ACHN (cell line): Measurements from ENCODE around the gene VRK3.
"Not testable (repeated sequence)": the region's sequence is repeated elsewhere in the genome, so short reads cannot be mapped to it uniquely, and the experiment has no call there.

Experiments used
- DNase-seq: peaks from one replicate; pipeline ENCODE4 v3.0.0-alpha.2; 2015
- in situ Hi-C: cut with HindIII; loops from 2 replicates; pipeline ENCODE4 v1.10.0; 2017; ENCODE audit warnings: low sequenced_read_pairs, low pct_ligation_motif_present, low pct_unique_long_range_greater_than_20kb

Gene VRK3

DNA sequence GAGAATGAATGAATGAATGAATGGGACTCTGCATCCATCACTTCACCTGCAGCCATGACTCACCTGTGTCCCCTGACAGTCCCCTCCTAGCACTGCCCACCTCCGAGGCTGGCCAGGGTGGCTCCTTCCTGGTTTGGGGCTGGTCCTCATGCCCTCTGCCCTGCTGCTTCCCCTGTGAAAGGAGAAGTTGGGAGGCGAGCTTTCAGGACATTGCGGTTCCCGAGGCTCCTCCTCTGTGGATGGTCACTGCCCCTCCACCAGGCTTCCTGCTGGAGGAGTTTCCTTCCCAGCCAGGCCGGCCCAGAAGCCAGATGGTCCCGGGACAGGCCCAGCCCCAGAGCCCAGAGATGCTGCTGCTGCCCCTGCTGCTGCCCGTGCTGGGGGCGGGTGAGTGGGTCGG lies 55.8 kb downstream of the VRK3 start:
- DNase-seq, in situ Hi-C loops: not testable (repeated sequence)

DNA sequence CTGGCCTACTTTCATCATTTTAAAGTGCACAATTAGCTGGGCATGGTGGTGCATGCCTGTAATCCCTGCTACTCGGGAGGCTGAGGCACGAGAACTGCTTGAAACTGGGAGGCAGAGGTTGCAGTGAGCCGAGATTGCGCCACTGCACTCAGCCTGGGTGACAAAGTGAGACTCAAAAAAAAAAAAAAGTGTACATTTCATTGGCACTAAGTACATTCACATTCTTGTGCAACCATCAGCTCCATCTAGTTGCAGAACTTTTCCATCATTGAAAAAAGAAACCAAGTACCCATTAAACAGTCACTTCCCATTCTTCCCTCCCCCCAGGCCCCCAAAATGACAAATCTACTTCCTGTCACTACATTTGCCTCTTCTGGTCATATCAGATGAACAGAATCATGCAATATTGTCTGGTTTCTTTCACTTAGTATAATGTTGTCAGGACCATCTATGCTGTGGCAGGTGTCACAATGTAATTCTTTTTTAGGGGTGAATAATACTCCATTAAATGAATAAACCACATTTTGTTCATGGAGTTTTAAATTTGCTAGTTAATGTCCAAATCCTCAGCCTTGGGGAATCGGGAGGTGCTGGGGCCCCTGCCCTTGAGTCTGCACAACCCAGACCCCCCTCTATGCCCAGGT lies 56.8 kb downstream of the VRK3 start:
- DNase-seq, result no peak
- in situ Hi-C loops, result no loop called here

DNA sequence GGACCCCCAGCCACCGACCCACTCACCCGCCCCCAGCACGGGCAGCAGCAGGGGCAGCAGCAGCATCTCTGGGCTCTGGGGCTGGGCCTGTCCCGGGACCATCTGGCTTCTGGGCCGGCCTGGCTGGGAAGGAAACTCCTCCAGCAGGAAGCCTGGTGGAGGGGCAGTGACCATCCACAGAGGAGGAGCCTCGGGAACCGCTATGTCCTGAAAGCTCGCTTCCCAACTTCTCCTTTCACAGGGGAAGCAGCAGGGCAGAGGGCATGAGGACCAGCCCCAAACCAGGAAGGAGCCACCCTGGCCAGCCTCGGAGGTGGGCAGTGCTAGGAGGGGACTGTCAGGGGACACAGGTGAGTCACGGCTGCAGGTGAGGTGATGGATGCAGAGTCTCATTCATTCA lies 64.2 kb downstream of the VRK3 start, which contains the start of gene SIGLEC11:
TSS of gene SIGLEC11 (minus strand) at position 193 of the 400 bp plus-strand sequence. CDS start at position 102, 91 bp downstream.
- in situ Hi-C loops, DNase-seq: not testable (repeated sequence)

DNA sequence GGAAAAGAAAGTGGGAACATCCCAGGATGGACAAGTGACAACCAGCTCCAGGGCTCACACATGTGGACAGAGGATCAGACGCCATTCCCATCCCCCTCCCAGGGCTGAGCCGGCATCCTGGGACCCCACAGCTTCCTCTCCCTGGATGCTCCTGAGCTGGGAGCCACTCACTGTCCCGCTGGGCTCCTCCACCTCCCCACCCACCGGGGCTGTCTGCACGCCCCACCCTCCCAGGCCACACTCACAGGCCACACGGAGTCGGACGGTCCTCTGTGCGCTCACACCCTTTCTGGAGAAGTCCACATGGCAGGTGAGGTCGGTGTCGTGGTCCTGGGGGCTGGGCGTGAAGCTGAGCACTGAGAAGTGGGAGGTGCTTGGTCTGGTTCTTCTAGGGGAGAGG lies 65.3 kb downstream of the VRK3 start:
- in situ Hi-C loops, result not testable (repeated sequence)

DNA sequence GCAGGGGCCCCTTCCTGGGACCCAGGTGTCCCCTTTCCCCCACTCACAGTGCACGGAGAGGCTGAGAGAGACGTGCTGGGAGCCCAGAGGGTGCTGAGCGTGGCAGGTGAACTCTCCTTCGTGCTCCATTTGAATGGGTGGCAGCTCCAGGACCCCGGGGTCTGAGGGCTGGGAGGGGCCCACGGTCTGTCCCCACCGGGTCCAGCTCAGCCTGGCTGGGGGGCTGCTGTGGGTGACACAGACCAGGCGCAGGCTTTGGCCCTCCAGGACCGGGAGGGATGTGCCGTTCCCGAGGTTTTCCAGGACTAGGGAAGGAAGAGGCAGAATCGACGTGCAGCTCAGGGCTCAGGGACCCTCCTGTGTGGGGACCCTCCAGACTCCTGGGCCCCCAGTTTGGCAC lies 66.6 kb downstream of the VRK3 start:
- DNase-seq, in situ Hi-C loops: not testable (repeated sequence)

More for the DNA sequence above, 65.3 kb downstream of the VRK3 start:
- DNase-seq, result not testable (repeated sequence)

DNA sequence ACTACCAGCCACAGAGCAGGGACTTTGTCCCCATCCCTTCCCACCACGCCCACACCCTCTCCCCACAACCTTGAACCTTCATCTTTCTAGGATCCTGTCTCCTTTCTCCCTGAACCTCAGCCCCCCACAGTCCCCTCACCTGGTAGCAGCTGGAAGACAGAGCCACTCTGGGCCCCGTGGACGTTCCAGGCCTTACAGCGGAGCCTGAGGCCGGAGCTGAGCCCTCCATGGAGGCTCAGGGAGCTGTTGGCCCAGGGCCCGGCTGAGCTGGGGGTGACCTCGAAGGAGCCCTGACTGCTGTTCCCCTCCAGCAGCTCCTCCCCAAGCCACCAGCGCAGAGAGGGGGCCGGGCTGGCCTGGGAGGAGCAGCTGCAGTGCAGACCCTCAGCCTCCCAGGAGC lies 67.0 kb downstream of the VRK3 start:
- DNase-seq, in situ Hi-C loops: not testable (repeated sequence)

DNA sequence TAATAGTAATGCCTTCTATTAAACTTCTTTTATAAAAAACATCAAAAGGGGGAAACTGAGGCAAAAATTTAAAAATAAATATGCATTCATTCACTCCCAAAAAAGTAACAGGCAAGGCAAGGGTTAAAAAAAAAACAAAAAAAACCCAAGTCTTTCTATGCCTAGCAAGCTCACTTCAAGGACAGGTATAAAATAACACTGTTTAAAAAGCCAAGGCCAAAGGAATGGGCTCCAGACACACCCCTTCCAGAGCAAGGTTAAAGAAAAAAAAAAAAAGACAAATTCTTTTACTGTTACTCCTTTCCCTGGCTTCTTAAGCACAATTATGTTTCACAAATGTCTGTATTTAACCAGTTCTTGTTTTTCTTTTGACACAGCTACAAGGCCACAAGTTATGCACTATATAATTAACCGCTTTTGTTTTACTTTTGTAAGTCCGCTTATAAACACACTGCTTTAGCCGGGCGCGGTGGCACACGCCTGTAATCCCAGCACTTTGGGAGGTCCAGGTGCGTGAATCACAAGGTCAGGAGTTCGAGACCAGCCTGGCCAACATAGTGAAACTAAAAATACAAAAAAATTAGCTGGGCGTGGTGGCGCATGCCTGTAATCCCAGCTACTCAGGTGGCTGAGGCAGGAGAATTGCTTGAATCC lies 67.8 kb downstream of the VRK3 start:
- in situ Hi-C loops, result no loop called here
- DNase-seq, result no peak

DNA sequence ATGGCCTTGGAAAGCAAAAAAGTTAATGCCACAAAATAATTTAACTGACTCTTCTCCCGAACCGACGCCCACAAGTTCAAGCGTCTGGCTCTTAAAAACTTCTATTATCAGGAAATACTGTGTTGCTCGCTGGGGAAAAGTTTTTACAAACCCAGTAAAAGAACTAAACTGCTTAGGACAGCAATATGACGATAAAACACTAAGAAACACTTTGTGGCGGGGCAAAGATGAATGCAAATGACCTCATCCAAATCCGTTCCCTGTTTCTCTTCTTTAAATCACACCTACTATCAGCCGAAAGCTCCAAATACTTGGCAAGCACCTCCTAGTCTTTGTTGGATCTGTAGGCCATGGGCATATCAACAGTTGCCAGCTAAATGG lies 69.1 kb downstream of the VRK3 start:
- no peak for DNase-seq
- in situ Hi-C loops, result no loop called here

DNA sequence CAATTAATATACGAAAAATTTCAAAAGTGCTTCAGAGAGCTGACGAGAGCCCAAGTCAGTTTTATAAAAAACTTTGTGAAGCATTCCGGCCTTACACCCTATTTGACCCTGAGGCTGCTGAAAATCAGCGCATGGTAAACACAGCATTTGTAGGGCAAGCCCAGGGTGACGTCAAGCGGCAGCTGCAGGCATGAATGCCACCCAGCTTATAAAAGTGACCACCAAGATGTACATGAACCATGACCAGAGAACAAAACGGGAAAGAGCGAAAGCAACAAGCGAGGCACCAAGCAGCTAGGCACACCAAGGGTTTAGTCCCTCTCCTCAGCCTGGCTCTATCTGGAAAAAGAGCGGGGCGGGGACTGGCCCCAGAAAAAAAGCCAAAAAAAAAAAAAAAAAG lies 70.2 kb downstream of the VRK3 start:
- in situ Hi-C loops, result no loop called here
- DNase-seq, result no peak

DNA sequence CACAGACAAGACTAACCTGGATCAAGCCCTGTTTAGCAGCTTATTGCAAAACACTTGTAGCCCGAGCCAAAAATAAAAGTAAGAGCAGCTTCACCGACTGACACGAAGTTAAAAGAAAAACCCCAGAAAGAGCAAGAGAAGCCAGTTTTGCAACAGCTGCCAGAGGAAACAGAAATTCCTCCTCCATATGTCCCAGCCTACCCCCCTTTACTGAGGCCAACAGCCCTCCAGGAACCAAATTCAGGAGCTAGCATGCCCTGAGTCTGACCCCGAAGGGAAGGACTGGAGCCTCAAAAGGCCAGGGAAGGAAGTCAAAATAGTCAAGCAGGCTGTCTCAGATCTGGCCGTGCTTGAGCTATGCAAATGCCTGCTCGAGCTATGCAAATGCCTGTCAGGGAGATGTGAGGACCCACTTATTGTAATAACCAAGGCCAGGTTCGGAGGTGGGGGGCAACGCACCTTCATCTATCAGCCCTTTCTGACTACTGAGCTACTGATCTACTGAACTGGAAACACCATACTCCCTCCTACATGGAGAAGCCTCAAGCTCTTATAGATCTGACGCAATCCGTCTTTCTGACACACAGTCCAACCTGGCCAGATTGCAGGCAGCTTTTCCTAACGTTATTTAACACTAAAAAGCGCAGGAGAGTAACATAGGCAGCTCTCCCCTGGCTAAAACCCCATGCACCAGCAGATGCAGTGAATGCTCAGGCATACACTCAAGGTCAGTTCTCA lies 70.9 kb downstream of the VRK3 start:
- in situ Hi-C loops, result no loop called here
- no peak for DNase-seq

DNA sequence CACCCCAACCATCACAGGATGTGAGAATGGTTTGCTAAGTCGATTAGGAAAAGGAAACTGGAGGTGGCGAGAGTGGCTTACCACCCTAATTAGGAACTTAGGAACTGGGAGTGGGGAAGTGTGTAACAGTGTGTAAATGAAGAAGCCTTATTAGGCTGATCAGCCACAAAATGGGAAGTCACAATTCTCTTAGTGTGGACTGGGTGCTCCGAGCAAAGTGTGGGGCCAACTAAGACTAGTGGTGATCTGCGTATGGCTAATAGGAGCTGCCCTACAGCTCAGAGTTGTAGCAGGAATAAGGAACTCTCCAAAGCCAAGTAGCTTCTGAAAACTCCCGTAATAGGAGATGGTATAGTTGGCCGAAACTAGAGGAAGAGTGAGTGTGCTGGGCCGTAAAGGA lies 71.8 kb downstream of the VRK3 start:
- no peak for DNase-seq
- in situ Hi-C loops, result no loop called here

DNA sequence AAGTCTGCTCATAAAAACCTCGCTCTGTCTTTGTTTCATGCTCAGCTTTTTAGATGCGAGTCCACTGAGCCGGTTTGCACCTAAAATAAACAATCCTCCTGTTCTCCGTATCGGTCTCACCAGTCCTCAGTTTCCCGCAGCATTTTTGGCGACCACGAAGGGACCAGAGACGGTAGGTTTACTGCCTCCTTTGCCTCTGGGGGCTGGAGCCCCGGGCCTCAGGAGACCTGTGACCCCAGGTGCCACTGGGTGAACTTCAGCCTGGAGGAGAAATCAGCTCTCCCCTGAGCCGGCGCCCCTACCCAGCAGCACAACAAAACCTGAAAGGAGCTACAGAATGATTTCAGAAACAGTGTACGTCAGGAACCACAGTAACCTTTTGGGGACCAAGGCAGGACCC lies 72.3 kb downstream of the VRK3 start:
- in situ Hi-C loops, result no loop called here
- DNase-seq, result no peak

DNA sequence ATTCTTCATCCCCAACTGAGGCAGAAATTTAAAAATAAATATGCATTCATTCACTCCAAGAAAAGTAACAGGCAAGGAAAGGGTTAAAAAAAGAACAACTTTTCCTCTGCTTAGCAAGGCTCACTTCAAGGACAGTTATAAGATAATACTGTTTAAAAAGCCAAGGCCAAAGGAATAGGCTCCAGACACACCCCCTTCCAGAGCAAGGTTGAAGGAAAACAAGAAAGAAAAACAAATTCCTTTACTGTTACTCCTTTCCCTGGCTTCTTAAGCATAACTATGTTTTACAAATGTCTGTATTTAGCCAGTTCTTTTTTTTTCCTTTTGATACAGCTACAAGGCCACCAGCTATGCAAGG lies 72.7 kb downstream of the VRK3 start:
- DNase-seq, result no peak
- in situ Hi-C loops, result no loop called here

DNA sequence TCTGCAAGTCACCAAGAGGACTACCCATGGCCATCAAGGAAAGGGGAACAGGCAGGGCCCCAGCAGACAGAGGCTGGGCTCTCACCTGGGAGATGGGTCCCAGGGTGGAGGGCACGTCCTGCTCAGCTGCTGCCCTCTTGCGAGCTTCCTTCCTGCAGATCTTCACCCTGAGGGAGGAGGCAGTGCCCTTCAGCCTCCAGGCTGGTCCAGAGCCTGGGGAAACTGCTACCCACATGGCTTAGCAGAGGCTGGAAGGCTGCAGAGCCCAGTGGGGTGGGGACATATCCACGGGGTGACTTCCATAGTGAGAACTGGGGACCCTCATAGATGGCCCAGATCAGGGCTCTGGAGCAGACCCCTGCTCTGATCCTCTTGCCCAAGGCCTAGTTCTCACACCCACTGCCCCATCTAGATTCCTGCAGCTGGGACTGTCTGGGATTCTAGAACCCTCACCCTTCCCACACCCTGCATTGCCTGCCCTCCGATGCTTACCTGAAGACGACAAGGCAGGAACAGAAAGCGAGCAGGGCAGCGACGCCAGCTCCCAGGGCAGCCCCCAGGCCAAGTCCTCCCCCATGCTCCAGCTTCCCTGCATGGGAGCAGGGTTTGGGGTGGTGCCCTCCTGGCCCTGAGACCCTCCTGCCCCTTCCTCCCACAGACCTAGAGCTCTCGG lies 73.2 kb downstream of the VRK3 start:
- in situ Hi-C loops, result no loop called here
- no peak for DNase-seq

DNA sequence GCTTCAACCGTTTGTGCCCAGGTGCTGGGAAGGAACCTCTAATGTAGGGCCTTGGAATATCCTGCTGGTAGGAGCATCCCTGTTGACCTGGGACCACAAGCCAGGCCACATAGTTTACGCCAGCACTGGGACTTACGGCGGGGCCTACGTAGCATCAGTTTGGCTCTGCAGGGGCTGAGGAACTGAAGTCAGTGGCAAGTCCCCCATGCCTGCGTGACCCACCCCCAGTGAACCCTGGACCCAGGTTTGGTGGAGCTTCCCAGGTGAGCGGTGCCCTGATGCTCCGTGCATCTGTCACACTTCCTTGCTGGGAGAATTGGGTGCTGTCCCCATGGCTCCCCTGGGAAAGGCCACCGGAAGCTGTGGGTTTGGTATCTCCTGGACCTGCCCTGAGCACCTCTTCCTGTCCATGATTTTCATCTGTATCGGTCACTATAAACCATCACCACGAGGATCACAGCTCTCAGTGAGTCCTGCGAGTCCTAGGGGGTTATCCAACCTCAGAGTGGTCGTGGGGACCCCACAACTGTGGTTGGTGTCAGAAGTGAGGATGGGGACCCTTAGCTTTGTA lies 74.1 kb downstream of the VRK3 start:
- DNase-seq, result no peak
- in situ Hi-C loops, result no loop called here

DNA sequence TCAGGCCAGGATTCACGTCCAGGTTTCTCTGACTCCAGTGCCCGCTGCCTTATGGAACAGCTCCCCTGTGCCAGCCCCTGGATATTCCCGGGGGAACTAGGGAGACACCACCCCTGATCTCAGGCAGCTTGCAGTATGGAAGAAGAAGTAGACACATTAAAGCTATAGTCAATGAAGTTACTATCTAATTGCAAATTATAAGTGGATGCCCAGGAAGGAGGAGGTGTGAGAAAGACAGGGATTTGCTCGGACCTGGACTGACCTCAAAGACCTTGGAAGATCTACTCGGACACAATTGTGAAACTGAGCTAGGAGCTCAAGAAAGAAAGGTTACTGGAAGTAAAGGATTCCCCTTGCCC lies 74.6 kb downstream of the VRK3 start:
- in situ Hi-C loops, result no loop called here
- no peak for DNase-seq

DNA sequence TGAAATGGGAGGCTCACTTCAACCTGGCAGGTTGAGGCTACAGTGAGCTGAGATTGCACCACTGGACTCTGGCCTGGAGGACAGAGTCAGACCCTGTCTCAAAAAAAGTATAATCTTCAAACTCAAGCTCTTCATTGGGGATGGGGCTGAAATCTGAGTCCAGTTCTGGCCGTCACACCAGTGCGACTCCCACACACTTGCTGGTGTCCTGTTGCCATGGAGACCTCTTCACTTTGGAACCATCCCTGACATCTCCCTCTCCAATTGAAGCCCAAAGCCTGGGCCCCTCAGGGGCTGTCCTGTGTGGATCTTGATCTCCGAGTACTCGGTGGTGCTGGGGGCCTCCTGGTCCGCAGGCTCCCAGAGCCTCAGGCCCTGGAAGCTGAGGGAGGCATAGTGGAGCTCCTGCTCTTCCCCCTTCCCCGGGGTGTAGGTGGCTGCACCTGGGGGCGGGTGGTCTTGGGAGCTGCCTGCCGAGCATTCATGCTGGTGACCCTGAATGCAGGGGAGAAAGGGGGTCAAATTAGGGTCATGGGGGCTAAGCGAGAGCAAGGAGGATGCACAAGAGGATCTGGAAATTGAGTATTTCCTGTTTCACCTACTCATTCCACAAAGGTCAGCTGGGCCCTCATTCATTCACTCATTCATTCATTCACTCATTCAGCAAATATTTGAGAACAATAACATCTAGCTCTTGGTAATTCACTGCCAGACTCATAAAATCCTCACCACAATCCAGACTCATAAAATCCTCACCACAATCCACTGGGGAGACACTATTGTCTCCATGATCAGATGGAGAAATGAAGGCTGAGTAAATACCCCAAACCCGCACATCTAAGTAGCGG lies 75.2 kb downstream of the VRK3 start:
- DNase-seq, result no peak
- in situ Hi-C loops, result no loop called here

DNA sequence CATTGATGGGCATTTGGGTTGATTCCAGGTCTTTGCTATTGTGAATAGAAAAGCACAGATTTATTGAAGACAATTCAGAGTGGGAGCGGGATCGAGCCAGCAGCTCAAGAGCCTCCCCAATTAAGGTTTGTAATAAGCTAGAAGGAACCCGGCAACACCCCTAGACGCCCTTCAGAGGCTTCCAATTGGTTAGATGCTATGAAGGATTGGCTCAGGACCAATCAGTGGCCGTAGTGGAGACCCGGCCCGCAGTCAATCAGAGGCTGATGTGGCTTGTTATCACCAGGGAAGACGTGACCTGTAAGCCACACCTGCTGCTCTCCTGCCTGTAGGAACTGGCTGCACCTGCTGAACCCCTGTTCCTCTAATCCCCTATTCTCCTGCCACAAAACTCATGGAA lies 78.8 kb downstream of the VRK3 start:
- no peak for DNase-seq
- in situ Hi-C loops, result no loop called here
